HEK293 (cell line): ENCODE data around the gene CD8B.

Source experiments
- PRDM1 ChIP-seq: fragments of 450-650 bp; formaldehyde crosslinking; IDR thresholded peaks from 2 replicates; pipeline ENCODE4; 2016; ENCODE audit warnings: missing biosample characterization, missing genetic modification characterization
- SETDB1 ChIP-seq: IDR thresholded peaks from one replicate; pipeline ENCODE4 v1.6.1; 2017; ENCODE audit warnings: mild to moderate bottlenecking, low read length, moderate library complexity, mixed read lengths; ENCODE audit not compliant: insufficient read length
- ZBTB21 ChIP-seq: fragments of 450-650 bp; formaldehyde crosslinking; IDR thresholded peaks from 2 replicates; pipeline ENCODE4 v1.5.1; 2017; ENCODE audit warnings: missing biosample characterization, missing genetic modification characterization
- ZFP37 ChIP-seq: fragments of 450-650 bp; formaldehyde crosslinking; IDR thresholded peaks from 2 replicates; pipeline ENCODE4 v1.5.1; 2016; ENCODE audit warnings: missing biosample characterization, missing genetic modification characterization
- ZNF133 ChIP-seq: fragments of 450-650 bp; formaldehyde crosslinking; IDR thresholded peaks from 2 replicates; pipeline ENCODE4 v1.5.1; 2016; ENCODE audit warnings: missing biosample characterization, missing genetic modification characterization
- ZNF239 ChIP-seq: fragments of 450-650 bp; formaldehyde crosslinking; IDR thresholded peaks from 2 replicates; pipeline ENCODE4 v1.5.1; 2016; ENCODE audit warnings: missing biosample characterization, missing genetic modification characterization
- ZNF274 ChIP-seq, 2 experiments: fragments of 200-500 bp in 1 of 2; fragments of 450-650 bp in 1 of 2; sonication (Bioruptor generic) in 1 of 2; formaldehyde crosslinking in 1 of 2; IDR thresholded peaks; 2 replicates each; pipeline versions ENCODE4 v1.5.1 to v1.6.1; 2014 to 2016; ENCODE audit warnings: borderline replicate concordance in 1 of 2, inconsistent platforms in 1 of 2, low read length in 1 of 2, missing biosample characterization in 1 of 2, missing genetic modification characterization in 1 of 2
- ZNF37A ChIP-seq: fragments of 450-650 bp; IDR thresholded peaks from 2 replicates; pipeline ENCODE4 v1.5.1; 2018; ENCODE audit warnings: missing biosample characterization, missing genetic modification characterization
- ZNF558 ChIP-seq: fragments of 450-650 bp; formaldehyde crosslinking; IDR thresholded peaks from 2 replicates; pipeline ENCODE4 v1.5.1; 2016; ENCODE audit warnings: missing biosample characterization, missing genetic modification characterization
- ZNF830 ChIP-seq: fragments of 450-650 bp; IDR thresholded peaks from 2 replicates; pipeline ENCODE4 v1.5.0; 2018; ENCODE audit warnings: missing biosample characterization, missing genetic modification characterization, low read depth, mild to moderate bottlenecking, moderate library complexity
- ZSCAN30 ChIP-seq: fragments of 450-650 bp; IDR thresholded peaks from 2 replicates; pipeline ENCODE4 v1.5.1; 2018; ENCODE audit warnings: missing biosample characterization, mild to moderate bottlenecking, missing genetic modification characterization, moderate library complexity
- TF ChIP-seq, protein P1 (sequence below): fragments of 450-650 bp; formaldehyde crosslinking; IDR thresholded peaks from 2 replicates; pipeline ENCODE4 v1.5.1; 2016; ENCODE audit warnings: missing biosample characterization, missing genetic modification characterization

GRCh38 chr2:86809481-86810121 is 52.1 kb downstream of the CD8B start:
- TF ChIP-seq, protein P1, sequence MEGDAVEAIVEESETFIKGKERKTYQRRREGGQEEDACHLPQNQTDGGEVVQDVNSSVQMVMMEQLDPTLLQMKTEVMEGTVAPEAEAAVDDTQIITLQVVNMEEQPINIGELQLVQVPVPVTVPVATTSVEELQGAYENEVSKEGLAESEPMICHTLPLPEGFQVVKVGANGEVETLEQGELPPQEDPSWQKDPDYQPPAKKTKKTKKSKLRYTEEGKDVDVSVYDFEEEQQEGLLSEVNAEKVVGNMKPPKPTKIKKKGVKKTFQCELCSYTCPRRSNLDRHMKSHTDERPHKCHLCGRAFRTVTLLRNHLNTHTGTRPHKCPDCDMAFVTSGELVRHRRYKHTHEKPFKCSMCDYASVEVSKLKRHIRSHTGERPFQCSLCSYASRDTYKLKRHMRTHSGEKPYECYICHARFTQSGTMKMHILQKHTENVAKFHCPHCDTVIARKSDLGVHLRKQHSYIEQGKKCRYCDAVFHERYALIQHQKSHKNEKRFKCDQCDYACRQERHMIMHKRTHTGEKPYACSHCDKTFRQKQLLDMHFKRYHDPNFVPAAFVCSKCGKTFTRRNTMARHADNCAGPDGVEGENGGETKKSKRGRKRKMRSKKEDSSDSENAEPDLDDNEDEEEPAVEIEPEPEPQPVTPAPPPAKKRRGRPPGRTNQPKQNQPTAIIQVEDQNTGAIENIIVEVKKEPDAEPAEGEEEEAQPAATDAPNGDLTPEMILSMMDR (tag by site-specific recombination): no peak
- TF ChIP-seq ZFP37 (tag by site-specific recombination) (no peak), ZNF558 (tag by site-specific recombination) (no peak), ZNF830 (tag by site-specific recombination) (no peak), ZNF133 (tag by site-specific recombination) (no peak), SETDB1 (no peak), ZNF37A (tag by site-specific recombination) (no peak), PRDM1 (tag by site-specific recombination) (no peak), ZBTB21 (tag by site-specific recombination) (no peak), ZSCAN30 (no peak), ZNF274 (IDR thresholded peaks at IDR 0.05; ENCODE audit: low read length) (no peak), ZNF274 (tag by site-specific recombination; IDR thresholded peaks at IDR 0.05; ENCODE audit: borderline replicate concordance) (no peak), ZNF239 (no peak)
